ENCODE measurements around the gene DPF3. TPM values are rescaled to one million over a fixed set of nuclear protein-coding genes. Genes with fewer than 3 reads are reported as not detected.

Gene DPF3
- total RNA-seq, 4 donors from 2014 or later = under 0.01 to 2.7 (median 0.61) TPM; not detected in 1

DNA sequence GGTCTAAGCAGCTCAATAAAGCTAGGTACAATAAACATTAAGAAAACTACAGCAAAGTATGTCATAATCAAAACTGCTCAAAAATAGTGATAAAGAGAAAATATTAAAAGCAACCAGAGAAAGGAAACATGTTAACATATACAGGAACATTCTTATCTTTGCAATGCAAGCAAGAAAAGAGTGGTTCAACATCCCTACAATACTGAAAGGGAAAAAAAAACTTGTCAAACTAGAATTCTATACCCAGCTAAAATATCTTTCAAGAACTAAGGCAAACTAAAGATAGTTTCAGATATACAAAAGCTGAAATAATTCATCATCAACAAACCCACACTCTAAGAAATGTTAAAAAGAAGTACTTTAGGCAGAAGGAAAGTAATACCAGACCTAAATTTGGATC lies 134.2 kb downstream of the DPF3 start:
- TF ChIP-seq CTCF (IDR thresholded peaks at IDR 0.05) (no peak), POLR2A (IDR thresholded peaks at IDR 0.05) (no peak)
- Histone ChIP-seq H3K36me3 (no peaks in the 10 kb centered on the region), H3K9me3 (peaks cover 0 to 32% (median 7%) of the 10 kb centered on the region in 3 donors), H3K27me3 (no peaks in the 10 kb centered on the region), H3K4me3 (no peak overlapping the region), H3K4me1 (no peaks in the 10 kb centered on the region), H3K27ac (no peak overlapping the region)
- intact Hi-C loops (cut with DNase I) = no loop called here
- no peak for DNase-seq

GRCh38 chr14:72758993-72759392 lies 134.9 kb downstream of the DPF3 start:
- no peaks in the 10 kb centered on the region for H3K27me3 ChIP-seq
- H3K4me3 ChIP-seq = no peak overlapping the region
- intact Hi-C loops (cut with DNase I) = no loop called here
- no peaks in the 10 kb centered on the region for H3K36me3 ChIP-seq
- no peak for TF ChIP-seq CTCF (IDR thresholded peaks at IDR 0.05)
- no peak for TF ChIP-seq POLR2A (IDR thresholded peaks at IDR 0.05)
- no peak overlapping the region for H3K27ac ChIP-seq
- H3K4me1 ChIP-seq = no peaks in the 10 kb centered on the region
- no peak for DNase-seq
- peaks cover 0 to 32% (median 7%) of the 10 kb centered on the region in 3 donors for H3K9me3 ChIP-seq

DNA sequence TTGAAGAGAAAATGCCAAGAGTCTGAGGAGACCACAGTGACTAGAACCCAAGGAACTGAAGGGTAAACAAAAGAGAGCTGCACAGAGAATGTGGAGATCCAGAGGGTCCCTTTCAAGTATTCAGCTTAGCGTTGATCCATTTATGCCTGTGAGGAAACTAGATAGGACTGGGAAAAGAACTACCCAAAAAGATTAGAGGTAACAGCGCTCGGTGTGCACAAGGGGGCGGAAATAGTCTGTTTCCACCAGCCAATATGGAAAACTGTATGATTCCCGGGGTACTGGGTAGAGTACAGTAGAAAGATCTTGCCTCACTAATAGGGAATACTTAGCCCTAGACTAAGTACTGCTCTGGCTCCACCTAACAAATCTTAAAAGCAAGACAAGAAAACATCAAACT lies 135.5 kb downstream of the DPF3 start:
- Histone ChIP-seq H3K36me3 (no peaks in the 10 kb centered on the region), H3K27ac (no peak overlapping the region), H3K4me1 (no peaks in the 10 kb centered on the region), H3K27me3 (no peaks in the 10 kb centered on the region), H3K4me3 (no peak overlapping the region), H3K9me3 (peaks cover 0 to 32% (median 7%) of the 10 kb centered on the region in 3 donors)
- intact Hi-C loops (cut with DNase I) = no loop called here
- no peak for DNase-seq
- WGBS, 2 donors = 84 to 85% methylated on average over 5 of the region's 5 CpGs
- TF ChIP-seq CTCF (IDR thresholded peaks at IDR 0.05) = no peak
- no peak for TF ChIP-seq POLR2A (IDR thresholded peaks at IDR 0.05)

DNA sequence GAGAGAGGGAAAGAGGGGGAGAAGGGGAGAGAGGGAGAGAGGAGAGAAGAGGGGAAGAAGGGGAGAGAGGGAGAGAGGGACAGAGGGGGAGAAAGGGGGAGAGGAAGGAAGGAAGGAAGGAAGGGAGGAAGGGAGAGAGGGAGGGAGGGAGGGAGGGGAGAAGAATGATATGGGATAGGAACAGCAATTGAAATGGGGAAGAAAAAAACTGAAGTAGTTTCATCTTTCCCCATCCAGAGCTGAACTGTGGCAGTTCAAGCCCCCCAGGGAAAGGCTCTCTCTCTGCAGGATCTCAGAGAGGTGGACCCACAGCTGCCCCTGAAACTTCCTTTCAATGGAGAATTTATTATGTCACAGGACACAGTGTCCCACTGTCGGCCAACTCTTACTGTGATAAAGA lies 136.9 kb downstream of the DPF3 start:
- Histone ChIP-seq H3K36me3 (no peaks in the 10 kb centered on the region), H3K27ac (no peak overlapping the region), H3K4me3 (no peak overlapping the region), H3K9me3 (peaks cover 0 to 32% (median 7%) of the 10 kb centered on the region in 3 donors), H3K4me1 (no peaks in the 10 kb centered on the region), H3K27me3 (no peaks in the 10 kb centered on the region)
- intact Hi-C loops (cut with DNase I) = no loop called here
- DNase-seq = no peak
- 100% methylated on average over 1 of the region's 1 CpG; no CpG with 5 or more reads in 1 of the 2 donors for WGBS, 2 donors
- TF ChIP-seq POLR2A (IDR thresholded peaks at IDR 0.05) = no peak
- TF ChIP-seq CTCF (IDR thresholded peaks at IDR 0.05) = no peak

DNA sequence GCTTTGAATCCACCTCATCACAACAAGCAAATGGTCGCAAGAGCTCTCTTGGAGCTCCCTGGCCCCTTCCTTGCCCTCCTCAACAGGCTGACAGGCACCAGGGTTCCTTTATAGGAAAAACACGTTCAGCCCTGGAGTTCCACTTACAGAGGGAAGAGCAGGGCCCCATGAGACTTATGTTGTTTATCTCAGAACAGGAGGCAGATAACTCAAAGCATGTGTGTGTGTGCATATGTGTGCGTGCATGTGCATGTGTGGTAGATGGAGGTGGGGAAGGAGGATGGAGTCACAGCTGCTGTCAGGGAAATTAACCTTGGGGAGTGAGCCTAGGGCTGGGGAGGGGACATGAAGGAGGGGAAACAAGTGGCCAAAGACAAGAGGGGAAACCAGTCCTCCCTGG lies 138.1 kb downstream of the DPF3 start:
- TF ChIP-seq POLR2A (IDR thresholded peaks at IDR 0.05) (no peak), CTCF (IDR thresholded peaks at IDR 0.05) (no peak)
- Histone ChIP-seq H3K9me3 (peaks cover 0 to 26% (median 7%) of the 10 kb centered on the region in 3 donors), H3K4me1 (no peaks in the 10 kb centered on the region), H3K36me3 (no peaks in the 10 kb centered on the region), H3K4me3 (no peak overlapping the region), H3K27me3 (no peaks in the 10 kb centered on the region), H3K27ac (no peak overlapping the region)
- no peak for DNase-seq
- WGBS, 2 donors = 47 to 67% methylated on average over 2 to 3 of the region's 3 CpGs
- intact Hi-C loops (cut with DNase I) = no loop called here

Measured in esophagus squamous epithelium (tissue), 5 donors.